ENCODE results near the gene CPT2. TPM values are rescaled to one million over a fixed set of nuclear protein-coding genes. Genes with fewer than 3 reads are reported as not detected.

CPT2 gene
- total RNA-seq, 4 donors from 2014 or later, result 23.1 to 134 (median 55.0) TPM

DNA sequence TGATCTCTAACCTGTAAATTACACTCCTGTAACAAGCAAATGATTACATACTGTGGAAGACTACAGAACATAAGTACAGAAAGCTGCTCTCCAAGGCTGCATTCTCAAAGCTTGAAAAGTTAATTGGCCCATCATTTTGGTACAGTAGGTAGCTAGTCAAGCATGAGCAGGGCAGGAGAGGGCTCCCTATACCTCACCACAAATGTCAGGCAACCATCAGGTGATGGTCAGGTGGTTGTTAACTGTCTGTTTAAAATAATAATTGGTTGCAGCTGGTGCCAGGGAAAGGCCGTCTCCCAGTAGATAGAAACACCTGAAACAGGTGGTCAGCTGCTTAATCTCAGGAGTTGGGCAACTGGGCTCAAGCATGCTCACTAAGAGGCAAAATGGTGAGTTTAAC is 41.1 kb upstream of the CPT2 start:
- Histone ChIP-seq H3K4me3 (no peak overlapping the region), H3K9me3 (no peaks in the 10 kb centered on the region), H3K27me3 (no peaks in the 10 kb centered on the region), H3K4me1 (no peaks in the 10 kb centered on the region), H3K36me3 (no peaks in the 10 kb centered on the region), H3K27ac (no peak overlapping the region)
- TF ChIP-seq, protein P1, sequence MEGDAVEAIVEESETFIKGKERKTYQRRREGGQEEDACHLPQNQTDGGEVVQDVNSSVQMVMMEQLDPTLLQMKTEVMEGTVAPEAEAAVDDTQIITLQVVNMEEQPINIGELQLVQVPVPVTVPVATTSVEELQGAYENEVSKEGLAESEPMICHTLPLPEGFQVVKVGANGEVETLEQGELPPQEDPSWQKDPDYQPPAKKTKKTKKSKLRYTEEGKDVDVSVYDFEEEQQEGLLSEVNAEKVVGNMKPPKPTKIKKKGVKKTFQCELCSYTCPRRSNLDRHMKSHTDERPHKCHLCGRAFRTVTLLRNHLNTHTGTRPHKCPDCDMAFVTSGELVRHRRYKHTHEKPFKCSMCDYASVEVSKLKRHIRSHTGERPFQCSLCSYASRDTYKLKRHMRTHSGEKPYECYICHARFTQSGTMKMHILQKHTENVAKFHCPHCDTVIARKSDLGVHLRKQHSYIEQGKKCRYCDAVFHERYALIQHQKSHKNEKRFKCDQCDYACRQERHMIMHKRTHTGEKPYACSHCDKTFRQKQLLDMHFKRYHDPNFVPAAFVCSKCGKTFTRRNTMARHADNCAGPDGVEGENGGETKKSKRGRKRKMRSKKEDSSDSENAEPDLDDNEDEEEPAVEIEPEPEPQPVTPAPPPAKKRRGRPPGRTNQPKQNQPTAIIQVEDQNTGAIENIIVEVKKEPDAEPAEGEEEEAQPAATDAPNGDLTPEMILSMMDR (IDR thresholded peaks at IDR 0.05), result no peak
- DNase-seq, result no peak

DNA sequence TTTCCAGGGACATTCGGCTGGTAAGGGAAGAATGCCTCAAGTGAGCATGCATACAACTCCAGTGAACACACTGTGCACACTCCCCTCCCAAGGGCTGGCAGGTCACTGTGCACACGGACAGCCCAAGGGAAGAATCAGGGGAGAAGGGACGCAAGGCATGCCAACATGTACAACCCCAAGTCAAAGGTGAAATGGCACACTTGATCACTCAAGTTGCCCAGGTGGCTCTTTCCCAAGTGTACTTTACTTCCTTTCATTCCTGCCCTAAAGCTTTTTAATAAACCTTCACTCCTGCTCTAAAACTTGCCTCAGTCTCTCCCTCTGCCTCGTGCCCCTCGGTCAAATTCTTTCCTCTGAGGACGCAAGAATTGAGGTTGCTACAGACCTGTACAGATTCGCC is 40.7 kb upstream of the CPT2 start:
- no peaks in the 10 kb centered on the region for H3K27me3 ChIP-seq
- no peak overlapping the region for H3K4me3 ChIP-seq
- no peaks in the 10 kb centered on the region for H3K4me1 ChIP-seq
- H3K36me3 ChIP-seq, result no peaks in the 10 kb centered on the region
- no peak overlapping the region for H3K27ac ChIP-seq
- TF ChIP-seq POLR2A (IDR thresholded peaks at IDR 0.05), result no peak
- TF ChIP-seq, protein P1 (IDR thresholded peaks at IDR 0.05), result no peak
- no peaks in the 10 kb centered on the region for H3K9me3 ChIP-seq
- DNase-seq, result no peak

DNA sequence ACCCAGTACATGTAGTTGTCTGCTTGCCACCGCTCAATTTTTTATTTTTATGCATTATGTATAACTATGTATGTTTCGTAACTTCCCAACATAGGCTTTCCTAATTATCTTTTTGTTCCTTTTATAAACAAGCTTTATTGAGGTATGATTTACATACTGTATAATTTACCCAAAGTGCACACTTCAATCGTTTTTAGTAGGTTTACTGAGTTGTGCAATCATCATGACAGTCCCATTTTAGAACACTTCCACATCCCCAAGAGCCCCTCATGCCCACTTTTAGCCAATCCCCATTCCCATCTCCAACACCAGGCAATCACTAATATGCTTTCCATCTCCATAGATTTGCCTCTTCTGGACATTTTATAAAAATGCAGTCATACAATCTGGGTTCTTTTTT is 39.8 kb upstream of the CPT2 start:
- no peaks in the 10 kb centered on the region for H3K27me3 ChIP-seq
- no peaks in the 10 kb centered on the region for H3K9me3 ChIP-seq
- no peak overlapping the region for H3K27ac ChIP-seq
- H3K4me1 ChIP-seq, result no peaks in the 10 kb centered on the region
- no peak for DNase-seq
- H3K4me3 ChIP-seq, result no peak overlapping the region
- no peaks in the 10 kb centered on the region for H3K36me3 ChIP-seq
- TF ChIP-seq, protein P1 (IDR thresholded peaks at IDR 0.05), result no peak
- no peak for TF ChIP-seq POLR2A (IDR thresholded peaks at IDR 0.05)

DNA sequence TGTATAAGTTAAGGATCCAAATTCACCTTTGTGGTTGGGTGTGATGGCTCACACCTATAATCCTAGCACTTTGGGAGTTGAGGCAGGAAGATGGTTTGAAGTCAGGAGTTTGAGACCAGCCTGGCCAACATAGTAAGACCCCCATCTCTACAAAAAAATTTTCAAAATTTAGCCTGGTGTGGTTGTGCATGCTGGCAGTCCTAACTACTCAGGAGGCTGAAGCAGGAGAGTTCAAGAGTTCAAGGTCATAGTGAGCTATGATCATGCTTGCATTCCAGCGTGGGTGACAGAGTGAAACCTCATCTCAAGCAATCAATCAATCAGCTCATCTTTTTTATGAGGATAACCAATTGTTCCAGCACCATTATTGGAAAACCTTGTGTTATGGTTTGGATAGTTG is 37.7 kb upstream of the CPT2 start:
- Histone ChIP-seq H3K36me3 (no peaks in the 10 kb centered on the region), H3K27ac (no peak overlapping the region), H3K4me3 (no peak overlapping the region), H3K9me3 (no peaks in the 10 kb centered on the region), H3K27me3 (no peaks in the 10 kb centered on the region), H3K4me1 (no peaks in the 10 kb centered on the region)
- DNase-seq, result no peak
- TF ChIP-seq, protein P1 (IDR thresholded peaks at IDR 0.05), result no peak
- TF ChIP-seq POLR2A (IDR thresholded peaks at IDR 0.05), result no peak

DNA sequence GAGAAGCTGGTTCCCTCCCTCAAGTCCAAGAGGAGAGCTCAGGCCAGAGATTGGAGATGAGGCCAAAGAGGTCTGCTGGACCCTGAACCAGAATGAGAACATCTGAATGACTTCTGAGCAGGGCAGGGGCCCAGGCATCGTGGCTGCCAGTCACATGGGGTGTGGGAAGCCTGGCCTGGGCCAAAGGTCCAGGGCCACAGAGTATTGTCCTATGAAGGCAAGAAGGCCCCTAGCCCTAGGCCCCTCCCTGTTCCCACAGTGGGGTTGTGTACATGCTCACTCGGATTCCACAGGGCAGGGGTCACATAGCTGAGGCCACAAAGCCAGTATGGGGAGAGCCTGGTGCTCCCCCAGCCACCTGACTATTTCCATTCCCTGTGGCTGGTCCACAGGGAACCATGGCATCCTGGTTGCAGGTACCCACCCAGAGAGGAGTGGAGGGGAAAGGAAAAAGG is 35.7 kb upstream of the CPT2 start:
- no peaks in the 10 kb centered on the region for H3K27me3 ChIP-seq
- DNase-seq, result peak in 2 of 3 donors; percentile 72 to 76
- no peak overlapping the region for H3K4me3 ChIP-seq
- TF ChIP-seq, protein P1 (IDR thresholded peaks at IDR 0.05), result no peak
- no peaks in the 10 kb centered on the region for H3K9me3 ChIP-seq
- H3K4me1 ChIP-seq, result peaks cover 0 to 9% (median 0%) of the 10 kb centered on the region in 4 donors
- H3K27ac ChIP-seq, result no peak overlapping the region
- H3K36me3 ChIP-seq, result no peaks in the 10 kb centered on the region

DNA sequence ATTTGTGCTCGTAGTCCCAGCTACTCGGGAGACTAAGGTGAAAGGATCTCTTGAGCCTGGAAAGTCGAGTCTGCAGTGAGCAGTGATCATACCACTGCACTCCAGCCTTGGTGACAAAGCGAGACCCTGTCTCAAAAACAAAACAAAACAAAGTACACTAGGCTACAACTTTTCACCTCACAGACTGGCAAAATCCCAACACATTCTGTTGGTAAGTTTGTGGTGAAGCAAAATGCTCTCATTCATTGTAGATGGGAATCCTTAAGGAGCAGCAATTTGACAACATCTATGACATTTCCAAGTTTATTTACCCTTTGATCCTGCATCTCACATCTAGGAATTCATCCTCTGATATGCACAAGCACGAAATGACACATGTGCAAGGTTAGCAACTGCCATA is 34.0 kb upstream of the CPT2 start:
- Histone ChIP-seq H3K4me1 (peaks cover 0 to 21% (median 0%) of the 10 kb centered on the region in 4 donors), H3K27me3 (no peaks in the 10 kb centered on the region), H3K9me3 (no peaks in the 10 kb centered on the region), H3K36me3 (no peaks in the 10 kb centered on the region), H3K27ac (no peak overlapping the region), H3K4me3 (no peak overlapping the region)
- no peak for DNase-seq
- TF ChIP-seq POLR2A (IDR thresholded peaks at IDR 0.05), result no peak
- TF ChIP-seq, protein P1 (IDR thresholded peaks at IDR 0.05), result no peak

Measured in Peyer's patch (tissue), 4 donors.